Inferior parietal cortex (tissue), 1 donor: Measurements from ENCODE around the gene THEM5.
"Not testable (repeated sequence)": the region's sequence is repeated elsewhere in the genome, so short reads cannot be mapped to it uniquely, and the experiment has no call there.

ENCODE experiments used
- DNase-seq: peaks from one replicate; pipeline ENCODE4 v3.0.0-alpha.2; 2016; ENCODE audit errors: extremely low spot score

THEM5 gene

GRCh38 chr1:151867765-151868411 lies 14.4 kb upstream of the THEM5 start:
- no peak for DNase-seq

GRCh38 chr1:151867321-151867720 lies 13.8 kb upstream of the THEM5 start:
- no peak for DNase-seq

GRCh38 chr1:151864411-151864810 lies 10.9 kb upstream of the THEM5 start:
- DNase-seq = no peak

GRCh38 chr1:151862604-151863003 lies 9.1 kb upstream of the THEM5 start:
- DNase-seq = no peak

GRCh38 chr1:151860504-151861187 lies 7.1 kb upstream of the THEM5 start:
- DNase-seq = no peak

GRCh38 chr1:151859891-151860293 lies 6.4 kb upstream of the THEM5 start:
- DNase-seq = no peak

- DNase-seq = no peak
Observed at GRCh38 chr1:151858886-151859665, 5.6 kb upstream of the THEM5 start.

GRCh38 chr1:151858030-151858746 lies 4.7 kb upstream of the THEM5 start:
- no peak for DNase-seq

GRCh38 chr1:151855933-151856332 lies 2.4 kb upstream of the THEM5 start:
- no peak for DNase-seq

- DNase-seq = not testable (repeated sequence)
Observed at GRCh38 chr1:151855516-151855915, 2.0 kb upstream of the THEM5 start.

GRCh38 chr1:151854658-151855057 lies 1.1 kb upstream of the THEM5 start:
- no peak for DNase-seq

GRCh38 chr1:151852733-151853132 lies 779 bp downstream of the THEM5 start:
- DNase-seq = no peak

- no peak for DNase-seq
Observed at GRCh38 chr1:151851886-151852285, 1.6 kb downstream of the THEM5 start.

GRCh38 chr1:151849871-151850270 lies 3.6 kb downstream of the THEM5 start:
- DNase-seq = no peak

- no peak for DNase-seq
Observed at GRCh38 chr1:151849126-151849525, 4.4 kb downstream of the THEM5 start.

GRCh38 chr1:151847867-151848596 lies 5.5 kb downstream of the THEM5 start:
- no peak for DNase-seq

- DNase-seq = no peak
Observed at GRCh38 chr1:151846686-151847237, 6.8 kb downstream of the THEM5 start.

GRCh38 chr1:151846062-151846568 lies 7.4 kb downstream of the THEM5 start:
- DNase-seq = no peak

GRCh38 chr1:151843398-151843797 lies 10.1 kb downstream of the THEM5 start:
- no peak for DNase-seq

- DNase-seq = no peak
Observed at GRCh38 chr1:151841141-151841540, 12.4 kb downstream of the THEM5 start.

GRCh38 chr1:151840421-151840820 lies 13.1 kb downstream of the THEM5 start:
- peak; percentile 20 for DNase-seq
